HCT116 (cell line): ENCODE data around the gene PRKCQ. TPM values are rescaled to one million over a fixed set of nuclear protein-coding genes. Genes with fewer than 3 reads are reported as not detected.

ENCODE experiments used
- ATAC-seq: fragments of 200-7000 bp; cut with Tn5 transposase; 2 replicates; pipeline ENCODE4 v1.9.1; 2020; ENCODE audit warnings: mild to moderate bottlenecking, moderate library complexity
- BruUV-seq: library from RNA; stranded (reverse); fragments of 400-500 nt; replicated peaks from 2 replicates; lab custom pipeline; 2021; lab: Mats Ljungman, UMichigan
- CTCF ChIA-PET: fragments of 300-600 bp; sonication (Branson Sonifier 250); formaldehyde crosslinking; loops from one replicate; lab custom pipeline; 2021; ENCODE audit warnings: antibody characterized with exemption; lab: Charles Lee
- POLR2A ChIA-PET: fragments of 300-600, 350-600 bp; sonication (Branson Sonifier 250); formaldehyde crosslinking; loops from one replicate; lab custom pipeline; 2021; ENCODE audit warnings: antibody characterized with exemption; lab: Charles Lee
- RAD21 ChIA-PET, 2 experiments: fragments of 300-600 bp; sonication (Branson Sonifier 250); formaldehyde crosslinking; loops; one replicate each; lab custom pipeline; 2023; ENCODE audit warnings: low total read pairs in 2 of 2; ENCODE audit not compliant: uncharacterized antibody in 2 of 2, unreplicated experiment in 2 of 2, low non-redundant PET in 1 of 2; lab: Charles Lee
- DNase-seq: peaks from one replicate; pipeline ENCODE4 v3.0.0-alpha.2; 2010; ENCODE audit warnings: low read depth, low spot score
- H2AFZ ChIP-seq: fragments of 200-600 bp; shearing (Covaris generic), sonication (generic); 2 replicates; pipeline ENCODE4 v1.6.1; 2017; ENCODE audit warnings: low read depth, mixed run types, mixed read lengths, antibody characterized with exemption, low read length; ENCODE audit not compliant: poor library complexity, severe bottlenecking
- H3K27ac ChIP-seq: 2 replicates; pipeline ENCODE4 v1.5.1; 2012; ENCODE audit warnings: low read depth, low read length
- H3K27me3 ChIP-seq: fragments of 200-600 bp; sonication (generic); 2 replicates; pipeline ENCODE4 v1.6.1; 2016; ENCODE audit warnings: mixed run types, low read length, mixed read lengths; ENCODE audit not compliant: insufficient read depth
- H3K36me3 ChIP-seq, 2 experiments: fragments of 200-500 bp in 1 of 2; fragments of 200-600 bp in 1 of 2; sonication (Bioruptor generic) in 1 of 2; sonication (generic) in 1 of 2; 2 replicates each; pipeline versions ENCODE4 v1.5.1 to v1.6.1; 2014 to 2016; ENCODE audit warnings: low read length in 2 of 2, inconsistent platforms in 1 of 2, mixed read lengths in 1 of 2, mixed run types in 1 of 2; ENCODE audit not compliant: insufficient read depth in 2 of 2, control insufficient read depth in 1 of 2
- H3K4me1 ChIP-seq, 2 experiments: fragments of 200-600 bp in 1 of 2; sonication (generic) in 1 of 2; 2 replicates each; pipeline versions ENCODE4 v1.5.1 to v1.6.1; 2012 to 2017; ENCODE audit warnings: low read length in 2 of 2, inconsistent platforms in 1 of 2, mild to moderate bottlenecking in 1 of 2, mixed read lengths in 1 of 2, mixed run types in 1 of 2, moderate library complexity in 1 of 2; ENCODE audit not compliant: insufficient read depth in 2 of 2, control insufficient read depth in 1 of 2
- H3K4me2 ChIP-seq: fragments of 200-600 bp; sonication (generic); 2 replicates; pipeline ENCODE4 v1.6.1; 2017; ENCODE audit warnings: mixed run types, low read length, mixed read lengths
- H3K4me3 ChIP-seq, 2 experiments: fragments of 200-600 bp in 1 of 2; sonication (generic) in 1 of 2; replicated peaks in 1 of 2; 2 replicates each; pipeline ENCODE4 v1.5.1; 2011 to 2016; ENCODE audit warnings: low read length in 2 of 2, control low read depth in 1 of 2, low read depth in 1 of 2, mild to moderate bottlenecking in 1 of 2, mixed read lengths in 1 of 2, mixed run types in 1 of 2
- H3K79me2 ChIP-seq: fragments of 200-600 bp; sonication (generic); 2 replicates; pipeline ENCODE4 v1.6.1; 2017; ENCODE audit warnings: mild to moderate bottlenecking, mixed run types, low read length, moderate library complexity, mixed read lengths; ENCODE audit not compliant: insufficient read depth
- H3K9ac ChIP-seq: fragments of 200-600 bp; sonication (generic); 2 replicates; pipeline ENCODE4 v1.6.1; 2016; ENCODE audit warnings: low read length, mixed read lengths
- H3K9me2 ChIP-seq: fragments of 200-600 bp; sonication (generic), shearing (Covaris generic); 2 replicates; pipeline ENCODE4 v1.6.1; 2017; ENCODE audit warnings: mixed run types, mild to moderate bottlenecking, moderate library complexity; ENCODE audit not compliant: insufficient read depth
- H3K9me3 ChIP-seq, 2 experiments: fragments of 200-500 bp in 1 of 2; fragments of 200-600 bp in 1 of 2; sonication (Bioruptor generic) in 1 of 2; sonication (generic) in 1 of 2; 2 replicates each; pipeline ENCODE4 v1.6.1; 2014 to 2017; ENCODE audit warnings: low read length in 2 of 2, mixed read lengths in 2 of 2, inconsistent platforms in 1 of 2, low read depth in 1 of 2, mild to moderate bottlenecking in 1 of 2, mixed run types in 1 of 2, moderate library complexity in 1 of 2; ENCODE audit not compliant: control insufficient read depth in 1 of 2, insufficient read depth in 1 of 2
- H4K20me1 ChIP-seq: fragments of 200-600 bp; sonication (generic), shearing (Covaris generic); 2 replicates; pipeline ENCODE4 v1.6.1; 2017; ENCODE audit warnings: mixed run types, mild to moderate bottlenecking, moderate library complexity; ENCODE audit not compliant: insufficient read depth
- EGR1 ChIP-seq: IDR thresholded peaks from 2 replicates; pipeline ENCODE4 v1.6.1; 2012; ENCODE audit warnings: low read depth
- ELF1 ChIP-seq: IDR thresholded peaks from 2 replicates; pipeline ENCODE4 v1.6.1; 2012; ENCODE audit warnings: low read depth, borderline replicate concordance
- FOSL1 ChIP-seq: IDR thresholded peaks from 2 replicates; pipeline ENCODE4 v1.6.1; 2012; ENCODE audit warnings: low read depth
- JUND ChIP-seq: IDR thresholded peaks from 2 replicates; pipeline ENCODE4 v1.6.1; 2012
- POLR2A ChIP-seq: IDR thresholded peaks from 2 replicates; pipeline ENCODE4 v1.7.0; 2011; ENCODE audit warnings: borderline replicate concordance; ENCODE audit not compliant: insufficient read depth, insufficient read length; ENCODE audit errors: extremely low read depth
- POLR2AphosphoS5 ChIP-seq: IDR thresholded peaks from 2 replicates; pipeline ENCODE4 v1.6.1; 2011; ENCODE audit warnings: mild to moderate bottlenecking, low read depth, low read length, moderate library complexity
- RAD21 ChIP-seq: IDR thresholded peaks from 2 replicates; pipeline ENCODE4 v1.6.1; 2012; ENCODE audit warnings: low read depth, mild to moderate bottlenecking
- REST ChIP-seq: IDR thresholded peaks from 2 replicates; pipeline ENCODE4 v1.6.1; 2012; ENCODE audit warnings: low read depth
- SP1 ChIP-seq: IDR thresholded peaks from 2 replicates; pipeline ENCODE4 v1.6.1; 2012; ENCODE audit warnings: low read depth
- SRF ChIP-seq: IDR thresholded peaks from 2 replicates; pipeline ENCODE4 v1.6.1; 2012; ENCODE audit warnings: low read depth
- TCF7L2 ChIP-seq: IDR thresholded peaks from 2 replicates; pipeline ENCODE4 v1.7.0; 2011; ENCODE audit warnings: borderline replicate concordance, inconsistent platforms; ENCODE audit not compliant: insufficient read depth, insufficient read length; ENCODE audit errors: extremely low read depth
- intact Hi-C: fragments of 100-400 bp; cut with micrococcal nuclease; formaldehyde crosslinking; loops from 2 replicates; pipeline ENCODE4 v1.10.0; 2022
- total RNA-seq: library from RNA; stranded (reverse); gene quantifications from one replicate; pipeline ENCODE4 v1.2.1, GENCODE V29; 2021; ENCODE audit not compliant: unreplicated experiment
- TF ChIP-seq, protein P1 (sequence below): IDR thresholded peaks from 2 replicates; pipeline ENCODE4 v1.6.1; 2012

The PRKCQ gene
- total RNA-seq, 1 experiment from 2014 or later = 0.54 TPM

DNA sequence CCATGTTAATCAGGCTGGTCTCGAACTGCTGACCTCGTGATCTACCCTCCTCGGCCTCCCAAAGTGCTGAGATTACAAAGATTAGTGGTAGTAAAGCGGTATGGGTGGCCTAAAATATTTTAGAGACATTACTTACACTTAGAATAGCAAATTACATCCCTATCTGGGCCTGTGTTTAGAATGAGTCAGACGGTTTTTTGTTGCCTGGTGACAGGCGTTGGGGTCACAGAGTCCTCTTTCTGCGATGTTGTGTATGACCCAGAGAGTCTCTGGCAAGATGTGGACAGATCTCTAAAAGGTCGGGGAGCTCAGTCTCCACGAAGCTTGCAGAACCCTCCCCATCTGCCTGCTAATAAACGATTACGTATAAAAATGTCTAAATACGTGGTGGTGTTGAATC lies 39.6 kb upstream of the PRKCQ start:
- CTCF ChIA-PET = no interaction called here
- RAD21 ChIA-PET = no interaction called here
- no peak for TF ChIP-seq EGR1
- no peak for TF ChIP-seq REST
- TF ChIP-seq RAD21 = no peak
- TF ChIP-seq SP1 = no peak
- no peak for TF ChIP-seq FOSL1
- TF ChIP-seq SRF = no peak
- no peak for TF ChIP-seq ELF1
- TF ChIP-seq TCF7L2 = no peak
- TF ChIP-seq, protein P1, sequence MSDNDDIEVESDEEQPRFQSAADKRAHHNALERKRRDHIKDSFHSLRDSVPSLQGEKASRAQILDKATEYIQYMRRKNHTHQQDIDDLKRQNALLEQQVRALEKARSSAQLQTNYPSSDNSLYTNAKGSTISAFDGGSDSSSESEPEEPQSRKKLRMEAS = no peak
- TF ChIP-seq JUND = no peak
- TF ChIP-seq POLR2AphosphoS5 = no peak
- no peak for TF ChIP-seq POLR2A
- no peak overlapping the region for H3K4me2 ChIP-seq
- no peaks in the 10 kb centered on the region for H3K36me3 ChIP-seq
- ATAC-seq (no peak), DNase-seq (no peak)
- H3K79me2 ChIP-seq = no peaks in the 10 kb centered on the region
- H3K9me3 ChIP-seq = no peaks in the 10 kb centered on the region
- peaks cover 71% of the 10 kb centered on the region for H3K27me3 ChIP-seq
- no peak overlapping the region for H2AFZ ChIP-seq
- no peaks in the 10 kb centered on the region for H3K9me2 ChIP-seq
- no peaks in the 10 kb centered on the region for H4K20me1 ChIP-seq
- no peak overlapping the region for H3K4me3 ChIP-seq
- no peak overlapping the region for H3K27ac ChIP-seq
- no peak overlapping the region for H3K9ac ChIP-seq
- H3K4me1 ChIP-seq = no peaks in the 10 kb centered on the region
- POLR2A ChIA-PET = no interaction called here
- intact Hi-C loops = no loop called here
- BruUV-seq = no TSS peak
